NCI-H1105 (cell line): ENCODE results near the gene TMEM39A.

ENCODE experiments used
- DNase-seq: peaks from one replicate; lab custom pipeline; 2025; lab: John Stamatoyannopoulos, UW

The TMEM39A gene, protein sequence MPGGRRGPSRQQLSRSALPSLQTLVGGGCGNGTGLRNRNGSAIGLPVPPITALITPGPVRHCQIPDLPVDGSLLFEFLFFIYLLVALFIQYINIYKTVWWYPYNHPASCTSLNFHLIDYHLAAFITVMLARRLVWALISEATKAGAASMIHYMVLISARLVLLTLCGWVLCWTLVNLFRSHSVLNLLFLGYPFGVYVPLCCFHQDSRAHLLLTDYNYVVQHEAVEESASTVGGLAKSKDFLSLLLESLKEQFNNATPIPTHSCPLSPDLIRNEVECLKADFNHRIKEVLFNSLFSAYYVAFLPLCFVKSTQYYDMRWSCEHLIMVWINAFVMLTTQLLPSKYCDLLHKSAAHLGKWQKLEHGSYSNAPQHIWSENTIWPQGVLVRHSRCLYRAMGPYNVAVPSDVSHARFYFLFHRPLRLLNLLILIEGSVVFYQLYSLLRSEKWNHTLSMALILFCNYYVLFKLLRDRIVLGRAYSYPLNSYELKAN

DNA sequence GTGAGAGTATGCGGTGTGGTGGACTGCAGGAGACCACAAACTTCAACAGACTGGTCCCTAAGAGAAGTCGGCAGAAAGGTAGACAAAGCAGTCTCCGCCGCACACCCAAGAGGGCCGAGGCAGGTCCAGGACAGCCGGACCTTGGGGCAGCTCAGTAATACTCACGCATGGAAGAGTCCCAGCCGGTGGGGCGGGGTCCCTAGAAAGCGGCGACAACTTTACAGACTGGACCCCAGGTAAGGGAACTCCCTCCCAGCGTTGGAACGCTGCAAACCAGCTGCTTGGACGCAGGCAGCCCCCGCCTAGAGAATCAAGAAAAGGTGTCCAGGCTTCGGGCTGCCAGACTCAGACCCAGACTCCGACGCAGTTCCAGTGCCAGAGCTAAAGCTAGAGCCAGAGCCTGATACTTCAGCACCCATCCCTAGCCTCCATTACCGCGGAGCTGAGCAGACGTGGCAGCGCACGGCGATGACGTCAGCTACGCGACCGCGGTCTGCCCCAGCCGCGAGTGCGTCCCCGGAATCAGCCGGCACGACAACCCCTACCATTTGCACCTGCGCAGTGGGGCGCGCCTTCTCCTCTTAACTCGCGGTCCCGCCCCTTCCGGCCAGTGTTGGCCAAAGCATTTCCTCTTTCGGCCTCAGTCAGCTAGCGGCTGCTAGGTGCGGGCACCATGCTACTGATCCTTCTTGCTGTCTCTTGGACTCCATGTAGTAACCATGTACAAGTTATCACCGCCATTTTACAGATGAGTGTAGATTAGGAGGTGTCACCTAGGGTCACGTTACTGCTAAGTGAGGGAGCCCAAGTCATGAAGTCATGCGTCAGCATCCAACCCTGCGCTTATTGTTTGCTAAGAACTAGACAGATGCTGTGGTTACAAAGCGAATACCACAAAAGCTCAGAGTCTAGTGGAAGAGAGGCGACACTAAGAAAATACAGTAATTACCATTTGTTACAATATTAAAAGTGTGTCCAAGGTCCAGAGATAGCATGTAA is at the start of gene TMEM39A:
TMEM39A (minus strand) TSS at position 445 of the 999 bp plus-strand sequence. CDS start 1,541 bp downstream, outside the sequence.
- peak; percentile 100 for DNase-seq

DNA sequence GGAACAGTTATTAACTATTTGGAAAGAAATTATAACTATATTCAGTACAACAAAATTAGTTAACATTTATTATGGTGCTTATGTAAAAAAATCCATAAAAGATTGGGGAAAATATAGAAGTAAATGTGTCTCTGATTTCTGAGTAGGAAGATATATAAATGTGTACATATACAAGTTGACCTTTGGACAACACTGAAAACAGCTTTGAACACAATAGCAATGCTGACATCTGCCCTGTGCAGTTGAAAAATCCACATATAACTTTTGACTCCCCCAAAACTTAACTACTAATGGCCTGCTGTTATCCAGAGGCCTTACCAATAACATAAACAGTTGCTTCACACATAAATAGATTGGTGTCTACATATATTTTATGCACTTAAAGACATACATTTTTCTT is 47.3 kb upstream of the TMEM39A start:
- DNase-seq, result no peak

DNA sequence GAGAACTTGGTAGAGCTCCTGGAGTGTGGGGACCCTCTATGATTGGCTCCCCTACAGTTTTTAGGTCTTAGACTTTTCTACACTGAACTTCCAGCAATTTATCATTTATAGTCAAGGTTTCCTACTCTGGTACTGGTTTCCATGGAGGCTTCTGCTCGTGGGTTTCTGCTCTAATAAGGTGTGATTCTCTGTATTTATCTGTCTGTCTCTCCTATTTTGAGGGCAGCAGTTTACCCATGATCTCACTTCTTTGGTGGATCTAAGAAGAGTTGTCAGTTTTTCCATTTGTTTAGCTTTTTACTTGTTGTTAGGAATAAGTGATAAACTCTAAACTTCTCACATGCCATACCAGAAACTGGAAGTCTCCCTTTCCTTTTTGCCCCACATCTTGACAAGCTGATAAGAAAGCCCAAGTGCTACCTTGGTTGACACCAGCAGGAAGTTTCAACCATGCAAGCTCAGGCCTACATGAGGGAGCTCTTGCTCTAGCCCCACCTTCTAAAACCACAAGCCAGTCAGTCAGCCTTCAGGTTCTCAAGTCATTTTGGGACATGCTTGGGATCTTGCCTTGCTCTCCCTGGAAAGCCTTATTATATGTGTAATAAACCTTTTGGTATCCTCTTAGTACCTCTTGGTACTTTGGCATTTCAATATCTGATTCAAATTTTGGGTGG is 44.9 kb upstream of the TMEM39A start:
- no peak for DNase-seq

DNA sequence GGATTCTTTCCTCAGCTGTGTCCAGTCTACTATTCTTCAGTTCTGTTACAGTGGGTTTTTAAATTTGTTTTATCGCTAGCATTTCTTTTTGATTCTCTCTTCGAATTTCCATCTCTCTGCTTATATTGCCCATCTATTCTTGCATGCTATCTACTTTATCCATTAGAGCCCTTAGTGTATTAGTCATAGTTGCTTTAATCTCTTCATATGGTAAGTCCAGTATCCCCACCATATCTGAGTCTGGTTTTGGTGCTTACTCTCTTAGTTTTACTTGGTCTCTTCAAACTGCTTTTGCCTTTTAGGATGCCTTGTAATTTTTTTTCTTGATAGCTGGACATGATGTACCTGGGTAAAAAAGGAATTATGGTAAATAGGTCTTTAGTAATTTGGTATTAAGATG is 44.0 kb upstream of the TMEM39A start:
- DNase-seq, result no peak

DNA sequence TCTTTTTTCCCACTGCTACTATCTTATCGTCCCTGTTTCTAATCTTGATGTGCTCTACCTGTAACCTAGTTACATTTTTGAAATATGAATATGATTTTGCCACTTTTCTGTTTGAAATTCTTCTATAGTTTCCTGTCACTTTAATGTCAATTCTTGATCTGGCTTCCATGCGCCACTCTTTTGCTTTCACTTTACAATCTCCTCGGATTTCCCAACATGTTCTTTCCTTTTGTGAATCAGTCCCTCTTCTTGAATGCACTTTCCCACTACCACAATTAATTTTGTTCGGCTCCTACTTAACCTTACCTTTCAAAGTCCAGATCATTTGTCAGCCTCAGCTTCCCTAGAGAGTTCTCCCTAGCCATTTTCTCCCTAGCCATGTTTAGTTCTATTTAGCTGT is 43.2 kb upstream of the TMEM39A start:
- no peak for DNase-seq

DNA sequence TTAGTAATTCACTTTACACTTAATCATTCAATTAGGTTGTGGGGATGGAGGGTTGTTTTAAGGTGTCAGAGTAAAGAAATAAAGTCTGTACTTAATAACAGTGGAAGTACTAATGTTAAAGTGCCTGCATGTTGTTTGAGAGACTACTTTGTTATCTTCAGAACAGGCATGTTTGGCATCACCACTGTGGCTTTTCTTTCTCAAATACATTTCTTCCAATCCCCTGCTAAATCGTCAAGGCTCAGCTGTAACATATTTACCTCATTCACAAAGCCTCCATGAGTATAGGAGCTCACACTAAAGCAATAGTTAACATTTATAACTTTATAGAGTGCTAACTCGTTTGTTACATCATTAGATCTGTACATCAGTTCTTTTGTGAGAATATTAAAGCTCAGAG is 37.5 kb upstream of the TMEM39A start:
- no peak for DNase-seq

DNA sequence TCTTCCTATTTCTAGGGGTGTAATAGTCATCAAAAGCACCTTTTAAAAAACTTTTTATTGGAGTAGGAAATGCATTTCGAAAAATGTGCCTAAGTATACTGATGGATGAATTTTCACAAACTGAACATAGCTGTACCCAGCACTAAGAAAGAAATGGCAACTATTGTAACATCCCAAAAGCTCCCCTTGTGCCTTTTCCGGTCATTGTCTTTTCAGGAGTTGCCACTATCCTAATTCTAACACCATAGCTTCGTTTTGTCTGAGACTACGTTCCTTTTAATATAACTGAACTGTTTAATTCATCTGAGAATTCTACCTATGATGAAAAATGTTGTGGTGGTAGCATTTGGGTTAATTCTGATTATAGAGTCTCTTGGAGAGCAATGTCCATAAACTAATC is 36.9 kb upstream of the TMEM39A start:
- no peak for DNase-seq

DNA sequence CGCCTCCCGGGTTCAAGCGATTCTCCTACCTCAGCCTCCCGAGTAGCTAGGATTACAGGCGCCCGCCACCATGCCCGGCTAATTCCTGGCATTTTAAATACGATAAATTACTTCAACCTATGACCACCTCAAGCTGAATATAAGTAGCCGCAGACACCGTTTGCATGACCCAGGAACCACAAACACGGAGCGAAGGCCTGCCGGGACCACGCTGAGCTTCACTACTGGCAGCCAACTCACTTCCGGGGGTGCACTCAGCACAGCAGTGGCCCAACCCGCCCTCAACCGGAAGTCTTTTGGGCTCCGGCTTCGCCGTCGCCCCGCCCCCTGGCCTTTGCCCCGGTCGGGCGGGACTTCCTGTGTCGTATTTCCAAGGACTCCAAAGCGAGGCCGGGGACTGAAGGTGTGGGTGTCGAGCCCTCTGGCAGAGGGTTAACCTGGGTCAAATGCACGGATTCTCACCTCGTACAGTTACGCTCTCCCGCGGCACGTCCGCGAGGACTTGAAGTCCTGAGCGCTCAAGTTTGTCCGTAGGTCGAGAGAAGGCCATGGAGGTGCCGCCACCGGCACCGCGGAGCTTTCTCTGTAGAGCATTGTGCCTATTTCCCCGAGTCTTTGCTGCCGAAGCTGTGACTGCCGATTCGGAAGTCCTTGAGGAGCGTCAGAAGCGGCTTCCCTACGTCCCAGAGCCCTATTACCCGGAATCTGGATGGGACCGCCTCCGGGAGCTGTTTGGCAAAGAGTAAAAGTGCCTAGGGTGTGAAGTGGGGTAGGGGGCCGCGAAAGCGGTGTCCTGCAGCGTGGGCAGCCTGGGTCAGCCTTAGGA is 35.0 kb upstream of the TMEM39A start, which contains the start of gene TIMMDC1:
TIMMDC1 (plus strand) TSS at position 362 of the 826 bp plus-strand sequence; CDS start at position 549, 187 bp downstream.
- peak; percentile 99 for DNase-seq

DNA sequence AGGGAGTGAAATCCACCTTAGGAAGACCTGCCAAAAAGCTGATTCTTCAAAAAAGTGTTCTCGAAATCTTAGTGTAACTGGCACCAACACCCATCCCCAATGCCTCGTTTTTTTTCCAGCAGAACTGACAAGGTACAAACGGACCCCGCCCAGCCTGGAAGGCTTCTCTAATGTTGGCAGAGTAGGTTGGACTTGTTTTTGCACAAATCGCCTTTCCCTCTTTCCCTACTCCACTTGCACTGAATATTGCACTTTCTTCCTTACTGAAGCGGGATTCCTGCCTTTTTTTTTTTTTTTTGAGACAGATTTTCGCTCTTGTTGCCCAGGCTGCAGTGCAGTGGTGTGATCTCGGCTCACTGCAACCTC is 34.4 kb upstream of the TMEM39A start:
- no peak for DNase-seq

DNA sequence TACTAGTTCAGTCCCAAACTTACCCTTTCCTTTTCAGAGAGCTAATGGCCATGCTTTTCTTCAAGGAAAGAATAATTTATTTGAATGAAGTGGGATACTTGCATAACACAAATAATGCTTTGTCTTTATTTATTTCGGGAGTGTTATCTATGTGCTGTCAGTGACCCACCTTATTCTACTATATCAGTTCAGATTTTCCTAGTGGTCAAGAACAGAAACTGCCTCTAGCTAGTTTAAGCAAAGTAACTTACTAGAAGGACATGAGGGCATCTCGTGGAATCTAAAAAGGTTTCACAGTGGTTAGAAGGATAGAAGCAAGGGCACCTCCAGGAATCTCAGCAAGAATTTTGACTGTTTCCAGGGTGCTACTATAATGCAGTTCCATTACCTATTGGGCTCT is 31.2 kb upstream of the TMEM39A start:
- no peak for DNase-seq

DNA sequence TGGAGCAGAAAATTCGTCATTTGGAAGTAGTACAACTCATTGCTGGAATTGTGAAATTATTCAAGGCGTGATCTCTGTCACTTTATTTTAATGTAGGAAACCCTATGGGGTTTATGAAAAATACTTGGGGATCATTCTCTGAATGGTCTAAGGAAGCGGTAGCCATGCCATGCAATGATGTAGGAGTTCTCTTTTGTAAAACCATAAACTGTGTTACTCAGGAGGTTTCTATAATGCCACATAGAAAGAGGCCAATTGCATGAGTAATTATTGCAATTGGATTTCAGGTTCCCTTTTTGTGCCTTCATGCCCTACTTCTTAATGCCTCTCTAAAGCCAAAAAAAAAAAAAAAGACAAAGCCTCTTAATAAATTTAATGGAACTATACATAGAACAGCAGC is 29.4 kb upstream of the TMEM39A start:
- DNase-seq, result no peak

DNA sequence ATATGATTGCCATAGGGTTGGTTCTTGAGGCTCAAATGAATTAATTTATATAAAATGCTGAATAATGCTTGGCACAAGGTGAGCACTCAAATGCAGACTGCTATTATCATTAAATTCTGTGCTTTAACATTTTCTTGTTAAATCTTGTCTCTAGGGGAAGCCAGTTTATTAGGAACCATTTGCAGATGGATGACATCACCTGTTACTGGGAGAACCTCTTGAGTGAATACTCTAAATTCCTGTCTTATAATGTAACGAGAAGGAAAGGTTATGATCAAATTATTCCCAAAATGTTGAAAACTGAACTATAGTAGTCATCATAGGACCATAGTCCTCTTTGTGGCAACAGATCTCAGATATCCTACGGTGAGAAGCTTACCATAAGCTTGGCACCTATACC is 28.7 kb upstream of the TMEM39A start:
- DNase-seq, result no peak

DNA sequence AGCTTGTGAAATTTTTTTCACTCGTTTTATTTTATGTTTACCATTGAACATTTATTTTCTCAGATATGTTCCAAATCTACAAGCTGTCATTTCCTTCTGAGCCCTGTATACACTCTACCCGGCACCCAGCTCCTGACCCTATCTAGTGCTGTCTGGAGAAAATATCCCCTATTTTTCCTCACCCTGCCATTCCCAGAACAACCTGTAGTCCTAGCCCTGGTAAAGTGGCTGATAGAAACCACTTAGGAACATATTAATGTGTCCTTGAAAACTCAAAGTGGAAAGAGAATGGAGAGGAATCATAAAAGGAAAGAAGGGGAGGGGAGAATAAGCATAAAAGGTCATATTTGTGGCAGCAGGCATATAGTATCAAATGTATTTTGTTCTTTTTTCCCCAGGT is 26.7 kb upstream of the TMEM39A start:
- DNase-seq, result no peak

DNA sequence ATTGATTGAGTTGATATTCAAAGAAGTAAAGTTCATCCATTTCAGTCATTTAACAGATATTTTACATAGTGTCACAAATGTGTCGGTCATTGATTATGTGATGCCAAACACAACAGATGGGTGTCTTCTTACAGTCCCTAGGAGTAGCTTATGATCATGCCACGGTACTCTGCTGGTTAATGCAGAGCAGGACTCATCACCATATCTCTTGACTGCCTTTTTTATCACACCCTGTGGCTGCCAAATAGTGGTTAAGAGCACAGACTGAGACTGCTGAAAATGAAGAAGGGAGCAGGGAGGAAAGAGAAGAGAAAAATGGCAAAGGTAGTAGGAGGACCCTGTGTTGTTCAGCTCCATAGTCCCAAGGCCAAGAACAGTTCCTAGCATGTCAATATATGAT is 22.1 kb upstream of the TMEM39A start:
- DNase-seq, result no peak

DNA sequence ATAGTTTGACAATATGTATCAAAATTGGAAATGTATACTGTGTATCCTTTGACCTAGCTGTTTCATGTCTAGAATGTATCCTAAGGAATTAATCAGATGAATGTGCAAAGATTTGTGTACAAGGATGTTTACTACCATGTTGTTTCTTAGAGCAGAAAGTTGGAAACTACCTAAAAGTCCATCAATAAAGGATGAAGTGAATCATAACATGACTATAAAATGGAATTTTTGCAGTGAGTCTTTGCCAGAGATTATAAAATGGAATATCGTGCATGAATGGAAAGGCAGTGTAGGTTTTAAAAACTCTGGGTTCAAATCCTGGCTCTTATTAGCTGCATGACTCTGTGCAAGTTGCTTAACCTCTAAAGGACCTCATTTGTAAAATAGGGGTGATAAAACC is 19.7 kb upstream of the TMEM39A start:
- no peak for DNase-seq

DNA sequence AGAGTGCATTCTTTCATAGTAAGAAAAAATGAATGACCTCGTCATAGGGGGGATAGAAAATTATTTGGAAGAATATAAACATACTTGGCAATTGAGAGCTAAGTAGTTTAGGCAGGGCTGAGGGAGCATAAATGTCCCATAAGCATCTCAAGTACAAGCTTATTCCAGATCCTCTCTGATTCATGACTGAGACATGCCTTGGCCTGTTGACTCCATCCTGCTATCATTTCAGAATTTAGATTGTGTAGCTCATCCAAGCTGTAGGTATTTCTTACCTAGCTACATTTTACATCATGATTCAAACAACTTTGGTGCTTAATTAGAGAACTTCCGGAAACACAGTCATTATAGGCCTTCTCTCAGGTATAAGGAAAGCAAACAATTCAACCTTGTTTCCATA is 17.7 kb upstream of the TMEM39A start:
- DNase-seq, result no peak

DNA sequence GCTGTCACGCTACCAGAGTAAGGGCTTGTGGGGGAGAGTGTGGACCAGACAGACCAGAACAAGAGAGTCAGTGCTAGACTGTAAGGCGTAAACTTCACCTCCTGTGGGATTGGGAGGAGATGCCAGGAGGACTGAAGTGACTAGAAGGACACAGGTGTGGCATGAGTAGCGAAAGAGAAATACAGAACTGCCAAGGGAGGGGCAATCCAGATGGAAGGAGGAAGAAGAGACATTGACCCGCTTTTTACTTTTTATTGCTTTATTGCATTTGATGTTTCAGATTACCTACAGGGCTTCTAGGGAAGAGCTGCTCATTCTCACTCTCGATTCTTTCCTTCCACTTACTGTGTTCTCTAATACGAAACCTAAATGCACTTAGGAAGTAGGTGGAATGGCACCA is 7.5 kb upstream of the TMEM39A start:
- no peak for DNase-seq

DNA sequence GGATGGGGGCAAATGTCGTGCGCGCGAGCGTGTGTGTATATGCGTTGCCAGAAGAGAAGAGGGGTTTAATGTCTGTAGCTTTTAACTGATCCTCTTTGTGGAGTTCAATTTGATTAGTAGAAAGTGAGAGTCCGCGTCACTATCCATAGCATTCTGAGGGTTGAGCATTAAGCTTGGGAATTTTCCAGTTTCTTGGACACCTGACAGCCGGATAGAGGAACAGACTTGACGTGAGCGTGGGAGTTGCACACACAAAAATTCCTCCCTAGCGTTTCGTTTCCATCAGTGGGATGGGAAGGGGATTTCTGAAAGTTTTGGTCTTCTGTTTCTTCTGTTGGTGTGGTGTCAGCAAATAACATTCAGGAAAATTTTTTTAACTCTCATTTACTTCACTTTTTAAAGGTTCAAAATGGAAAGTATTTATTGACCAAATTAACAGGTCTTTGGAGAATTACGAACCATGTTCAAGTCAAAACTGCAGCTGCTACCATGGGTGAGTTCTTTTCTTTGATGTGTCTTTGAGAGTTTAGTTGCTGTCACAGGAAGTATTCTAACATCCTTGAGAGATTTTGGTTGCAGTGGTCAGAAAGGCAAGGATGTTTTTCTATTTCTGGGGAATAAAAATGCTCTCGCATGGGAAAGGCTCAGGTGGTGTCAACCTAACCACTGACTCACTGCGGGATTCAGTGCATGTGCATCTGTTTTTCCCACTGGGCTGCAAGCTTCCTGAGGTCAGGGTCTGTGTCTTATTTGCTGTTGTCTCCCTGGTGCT is 6.2 kb upstream of the TMEM39A start:
- DNase-seq, result peak; percentile 49

DNA sequence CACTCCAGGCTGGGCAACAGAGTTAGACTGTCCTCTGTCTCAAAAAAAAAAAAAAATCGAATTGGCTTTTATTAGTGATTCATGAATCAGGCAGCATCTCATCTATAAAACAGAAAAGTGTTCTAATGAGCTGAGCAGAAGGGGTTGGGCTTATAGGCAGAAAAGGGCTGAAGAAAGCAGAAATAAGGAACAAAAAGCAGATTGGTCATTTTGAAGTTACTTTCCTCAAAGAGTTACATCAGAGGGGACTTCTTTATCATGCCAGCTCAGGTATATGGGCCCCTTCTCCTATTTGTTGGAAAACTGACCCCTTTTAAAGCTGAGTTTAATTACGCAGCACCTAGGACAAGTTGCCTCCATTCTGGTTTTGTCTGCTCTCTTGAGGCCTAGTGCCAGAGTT is 4.6 kb upstream of the TMEM39A start:
- no peak for DNase-seq

DNA sequence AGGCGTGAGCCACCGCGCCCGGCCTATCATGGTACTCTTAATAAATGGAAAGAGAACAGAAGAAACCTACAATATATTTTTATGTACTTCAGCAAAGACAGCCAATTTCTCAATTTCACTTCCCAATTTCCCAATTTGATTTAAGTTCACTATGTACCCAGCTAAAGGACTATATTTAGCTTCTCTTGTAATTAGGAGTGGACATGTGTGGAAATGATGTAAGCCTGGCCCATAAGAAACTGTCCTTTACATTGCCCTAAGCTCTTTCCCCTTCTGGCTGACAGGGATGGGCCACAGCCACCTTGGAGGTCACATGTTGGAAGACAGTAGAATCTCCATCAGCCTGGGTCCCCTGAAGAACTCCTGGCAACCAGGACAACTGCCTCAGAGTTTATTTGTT is 6.2 kb downstream of the TMEM39A start:
- DNase-seq, result no peak

DNA sequence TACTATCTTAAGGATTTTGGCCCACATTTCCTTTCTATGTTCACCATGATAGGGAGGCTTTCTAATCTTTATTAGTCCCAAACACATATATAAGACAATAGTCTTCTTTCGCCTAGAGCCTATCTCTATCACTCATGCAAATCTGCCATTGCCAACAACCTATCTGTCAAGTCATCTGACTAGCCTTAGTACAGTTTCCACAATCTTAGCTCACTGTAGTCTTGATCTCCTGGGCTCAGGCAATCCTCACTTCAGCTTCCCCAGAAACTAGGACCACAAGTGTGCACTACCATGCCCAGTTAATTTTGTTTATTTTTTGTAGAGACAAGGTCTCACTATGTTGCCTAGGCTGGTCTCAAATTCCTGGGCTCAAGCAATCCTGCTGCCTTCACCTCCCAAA is 6.9 kb downstream of the TMEM39A start:
- no peak for DNase-seq
